Measurements from ENCODE around the gene OR13C9.
A peak's percentile ranks its signal among the peaks of the same experiment; 100 is the strongest.
"Not testable (repeated sequence)": the region's sequence is repeated elsewhere in the genome, so short reads cannot be mapped to it uniquely, and the experiment has no call there.

OR13C9 gene

GRCh38 chr9:104608336-104608735 is 9.7 kb downstream of the OR13C9 start:
- no peak for TF ChIP-seq CTCF (IDR thresholded peaks at IDR 0.05; ENCODE audit: low read depth, low read length)
- peak in 1 of 2 donors; percentile 25 for DNase-seq (ENCODE audit: low read depth in 2 of 2)

GRCh38 chr9:104606152-104606551 is 11.9 kb downstream of the OR13C9 start:
- peak in 1 of 2 donors; percentile 13 for DNase-seq (ENCODE audit: low read depth in 2 of 2)
- no peak for TF ChIP-seq CTCF (IDR thresholded peaks at IDR 0.05; ENCODE audit: low read depth, low read length)
- H3K4me3 ChIP-seq (replicated peaks in 1 of 2; ENCODE audit: low read depth in 2 of 2, low read length in 2 of 2) = no peak overlapping the region

More at GRCh38 chr9:104608336-104608735, 9.7 kb downstream of the OR13C9 start:
- no peak overlapping the region for H3K4me3 ChIP-seq (replicated peaks in 1 of 2; ENCODE audit: low read depth in 2 of 2, low read length in 2 of 2)

- H3K4me3 ChIP-seq (replicated peaks in 1 of 2; ENCODE audit: low read depth in 2 of 2, low read length in 2 of 2); DNase-seq (ENCODE audit: low read depth in 2 of 2): not testable (repeated sequence)
These were observed 12.5 kb downstream of the OR13C9 start, which contains the start of gene OR13C2 for GRCh38 chr9:104605527-104605926. Gene OR13C2 (minus strand): TSS chr9:104605627. CDS start chr9:104605627, 0 bp downstream.

GRCh38 chr9:104604801-104605200 is 13.2 kb downstream of the OR13C9 start:
- DNase-seq (ENCODE audit: low read depth in 2 of 2) = no peak
- H3K4me3 ChIP-seq (replicated peaks in 1 of 2; ENCODE audit: low read depth in 2 of 2, low read length in 2 of 2) = no peak overlapping the region
- TF ChIP-seq CTCF (IDR thresholded peaks at IDR 0.05; ENCODE audit: low read depth, low read length) = no peak

- DNase-seq (ENCODE audit: low read depth in 2 of 2) = not testable (repeated sequence)
These were observed 18.7 kb downstream of the OR13C9 start, which contains the start of gene OR13C5 for GRCh38 chr9:104599313-104599712. Gene OR13C5 (minus strand): TSS chr9:104599413. CDS start chr9:104599413, 0 bp downstream.

GRCh38 chr9:104598749-104599148 is 19.3 kb downstream of the OR13C9 start:
- not testable (repeated sequence) for DNase-seq (ENCODE audit: low read depth in 2 of 2); H3K4me3 ChIP-seq (replicated peaks in 1 of 2; ENCODE audit: low read depth in 2 of 2, low read length in 2 of 2)

More at GRCh38 chr9:104599313-104599712, 18.7 kb downstream of the OR13C9 start, which contains the start of gene OR13C5:
- H3K4me3 ChIP-seq (replicated peaks in 1 of 2; ENCODE audit: low read depth in 2 of 2, low read length in 2 of 2) = not testable (repeated sequence)

GRCh38 chr9:104589626-104590025 is 28.4 kb downstream of the OR13C9 start:
- H3K4me3 ChIP-seq (replicated peaks in 1 of 2; ENCODE audit: low read depth in 2 of 2, low read length in 2 of 2) = no peak overlapping the region
- no peak for TF ChIP-seq CTCF (IDR thresholded peaks at IDR 0.05; ENCODE audit: low read depth, low read length)
- no peak for DNase-seq (ENCODE audit: low read depth in 2 of 2)

GRCh38 chr9:104586496-104587180 is 31.4 kb downstream of the OR13C9 start:
- TF ChIP-seq CTCF (IDR thresholded peaks at IDR 0.05; ENCODE audit: low read depth, low read length) = no peak
- DNase-seq (ENCODE audit: low read depth in 2 of 2) = peak; percentile 20 to 54
- no peak overlapping the region for H3K4me3 ChIP-seq (replicated peaks in 1 of 2; ENCODE audit: low read depth in 2 of 2, low read length in 2 of 2)

All from cardiac fibroblast (primary cell).